Neural cell (in vitro differentiated cells): ENCODE results near the gene CNTNAP2. TPM values are rescaled to one million over a fixed set of nuclear protein-coding genes. Genes with fewer than 3 reads are reported as not detected.

Experiments
- H2AFZ ChIP-seq: fragments of 200-600, 300-800 bp; sonication (generic), shearing (Covaris generic); 2 replicates; pipeline ENCODE4 v1.6.0; 2014; ENCODE audit warnings: low read depth, mild to moderate bottlenecking, antibody characterized with exemption, low read length, moderate library complexity
- H3F3A ChIP-seq: fragments of 200-600 bp; shearing (Covaris generic); 2 replicates; pipeline ENCODE4 v1.6.1; 2016; ENCODE audit warnings: mild to moderate bottlenecking, moderate library complexity, mixed read lengths, antibody characterized with exemption, low read length; ENCODE audit not compliant: insufficient read depth, poor library complexity, severe bottlenecking
- H3K27ac ChIP-seq: fragments of 200-600, 300-800 bp; sonication (generic), shearing (Covaris generic); 2 replicates; pipeline ENCODE4 v1.5.1; 2014; ENCODE audit warnings: mild to moderate bottlenecking, low read length, moderate library complexity
- H3K27me3 ChIP-seq: fragments of 300-800, 200-600 bp; sonication (generic), shearing (Covaris generic); 2 replicates; pipeline ENCODE4 v1.6.0; 2014; ENCODE audit warnings: mild to moderate bottlenecking, low read depth, low read length, moderate library complexity; ENCODE audit not compliant: insufficient read depth
- H3K36me3 ChIP-seq: fragments of 300-800, 200-600 bp; sonication (generic), shearing (Covaris generic); 2 replicates; pipeline ENCODE4 v1.5.1; 2014; ENCODE audit warnings: mild to moderate bottlenecking, antibody characterized with exemption, low read length, moderate library complexity; ENCODE audit not compliant: insufficient read depth
- H3K4me2 ChIP-seq: fragments of 300-800, 200-600 bp; sonication (generic), shearing (Covaris generic); 2 replicates; pipeline ENCODE4 v1.6.0; 2014; ENCODE audit warnings: mild to moderate bottlenecking, low read length
- H3K4me3 ChIP-seq: fragments of 300-800, 200-600 bp; sonication (generic), shearing (Covaris generic); 2 replicates; pipeline ENCODE4 v1.5.1; 2014; ENCODE audit warnings: mild to moderate bottlenecking, low read length, moderate library complexity
- H3K79me2 ChIP-seq: fragments of 200-600 bp; shearing (Covaris generic); replicated peaks from 2 replicates; pipeline ENCODE4 v1.6.0; 2014; ENCODE audit warnings: mild to moderate bottlenecking, low read length, moderate library complexity; ENCODE audit not compliant: insufficient read depth
- H3K9ac ChIP-seq: fragments of 300-800, 200-600 bp; sonication (generic), shearing (Covaris generic); 2 replicates; pipeline ENCODE4 v1.6.1; 2016; ENCODE audit warnings: mild to moderate bottlenecking, low read length, mixed read lengths
- H3K9me2 ChIP-seq: fragments of 200-600 bp; shearing (Covaris generic); 2 replicates; pipeline ENCODE4 v1.6.1; 2016; ENCODE audit warnings: mild to moderate bottlenecking, low read length, mixed read lengths; ENCODE audit not compliant: insufficient read depth
- H3K9me3 ChIP-seq: fragments of 200-600, 300-800 bp; sonication (generic), shearing (Covaris generic); 2 replicates; pipeline ENCODE4 v1.6.1; 2016; ENCODE audit warnings: mild to moderate bottlenecking, mixed run types, low read length, moderate library complexity, mixed read lengths
- H4K20me1 ChIP-seq: fragments of 200-600 bp; shearing (Covaris generic); 2 replicates; pipeline ENCODE4 v1.6.1; 2016; ENCODE audit warnings: mild to moderate bottlenecking, mixed run types; ENCODE audit not compliant: insufficient read depth
- EP300 ChIP-seq: fragments of 450-650 bp; conservative IDR thresholded peaks from 2 replicates; pipeline ENCODE4 v1.6.1; 2014; ENCODE audit warnings: antibody characterized with exemption, mild to moderate bottlenecking, moderate library complexity; ENCODE audit not compliant: poor library complexity, severe bottlenecking
- EZH2 ChIP-seq: fragments of 200-600, 300-800 bp; shearing (Covaris generic), sonication (generic); IDR thresholded peaks from 2 replicates; pipeline ENCODE4 v1.6.1; 2014; ENCODE audit warnings: antibody characterized with exemption, low read length, borderline replicate concordance, mild to moderate bottlenecking; ENCODE audit not compliant: insufficient read depth, poor library complexity, severe bottlenecking
- MXI1 ChIP-seq: fragments of 450-650 bp; conservative IDR thresholded peaks from 2 replicates; pipeline ENCODE4 v1.6.1; 2014; ENCODE audit warnings: antibody characterized with exemption, mild to moderate bottlenecking; ENCODE audit not compliant: poor library complexity, severe bottlenecking
- POLR2AphosphoS5 ChIP-seq: IDR thresholded peaks from 2 replicates; pipeline ENCODE4 v1.6.1; 2012
- RAD21 ChIP-seq: fragments of 450-650 bp; conservative IDR thresholded peaks from 2 replicates; pipeline ENCODE4 v1.6.1; 2014; ENCODE audit warnings: antibody characterized with exemption, mild to moderate bottlenecking, moderate library complexity
- SMC3 ChIP-seq: fragments of 450-650 bp; conservative IDR thresholded peaks from 2 replicates; pipeline ENCODE4 v1.6.1; 2014; ENCODE audit warnings: antibody characterized with exemption, mild to moderate bottlenecking, moderate library complexity; ENCODE audit not compliant: poor library complexity
- TAF1 ChIP-seq: IDR thresholded peaks from 2 replicates; pipeline ENCODE4 v1.6.1; 2012; ENCODE audit warnings: low read depth
- polyA plus RNA-seq: library from polyadenylated mRNA; depleted of rRNA; stranded (reverse); fragments of >200 nt; gene quantifications from 2 replicates; pipeline ENCODE4 v1.2.3, GENCODE V29; 2014
- TF ChIP-seq, protein P1 (sequence below): IDR thresholded peaks from 2 replicates; pipeline ENCODE4 v1.6.1; 2012; ENCODE audit warnings: borderline replicate concordance
- TF ChIP-seq, protein P2 (sequence below): fragments of 450-650 bp; IDR thresholded peaks from 2 replicates; pipeline ENCODE4 v1.5.1; 2014; ENCODE audit warnings: antibody characterized with exemption, mild to moderate bottlenecking, moderate library complexity; ENCODE audit not compliant: poor library complexity, severe bottlenecking

CNTNAP2 gene
- polyA plus RNA-seq, 1 donor from 2014 or later, result 276 TPM

DNA sequence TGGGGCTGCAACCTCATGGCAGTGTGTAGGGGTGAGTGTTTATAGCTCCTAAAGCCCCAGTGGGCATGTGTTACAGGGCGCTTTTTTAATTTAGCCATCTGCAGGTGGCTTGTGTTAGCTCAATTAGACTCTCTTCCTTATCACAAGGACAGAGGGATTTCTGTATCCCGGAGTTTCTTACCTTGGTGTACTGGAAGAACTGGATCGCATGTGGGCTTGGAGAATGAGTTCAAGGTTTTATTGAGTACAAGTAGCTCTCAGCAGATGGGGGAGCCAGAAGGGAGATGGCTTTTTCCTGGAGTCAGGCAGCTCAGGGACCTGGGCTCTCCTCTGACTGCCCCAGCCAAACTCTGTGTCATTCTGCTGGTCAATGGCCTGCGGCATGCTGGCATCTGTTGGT lies 2320.4 kb downstream of the CNTNAP2 start:
- no peaks in the 10 kb centered on the region for H3F3A ChIP-seq
- H3K9me2 ChIP-seq, result no peaks in the 10 kb centered on the region
- no peak for TF ChIP-seq TAF1
- no peak for TF ChIP-seq SMC3
- TF ChIP-seq EZH2, result no peak
- TF ChIP-seq RAD21, result no peak
- TF ChIP-seq, protein P1, sequence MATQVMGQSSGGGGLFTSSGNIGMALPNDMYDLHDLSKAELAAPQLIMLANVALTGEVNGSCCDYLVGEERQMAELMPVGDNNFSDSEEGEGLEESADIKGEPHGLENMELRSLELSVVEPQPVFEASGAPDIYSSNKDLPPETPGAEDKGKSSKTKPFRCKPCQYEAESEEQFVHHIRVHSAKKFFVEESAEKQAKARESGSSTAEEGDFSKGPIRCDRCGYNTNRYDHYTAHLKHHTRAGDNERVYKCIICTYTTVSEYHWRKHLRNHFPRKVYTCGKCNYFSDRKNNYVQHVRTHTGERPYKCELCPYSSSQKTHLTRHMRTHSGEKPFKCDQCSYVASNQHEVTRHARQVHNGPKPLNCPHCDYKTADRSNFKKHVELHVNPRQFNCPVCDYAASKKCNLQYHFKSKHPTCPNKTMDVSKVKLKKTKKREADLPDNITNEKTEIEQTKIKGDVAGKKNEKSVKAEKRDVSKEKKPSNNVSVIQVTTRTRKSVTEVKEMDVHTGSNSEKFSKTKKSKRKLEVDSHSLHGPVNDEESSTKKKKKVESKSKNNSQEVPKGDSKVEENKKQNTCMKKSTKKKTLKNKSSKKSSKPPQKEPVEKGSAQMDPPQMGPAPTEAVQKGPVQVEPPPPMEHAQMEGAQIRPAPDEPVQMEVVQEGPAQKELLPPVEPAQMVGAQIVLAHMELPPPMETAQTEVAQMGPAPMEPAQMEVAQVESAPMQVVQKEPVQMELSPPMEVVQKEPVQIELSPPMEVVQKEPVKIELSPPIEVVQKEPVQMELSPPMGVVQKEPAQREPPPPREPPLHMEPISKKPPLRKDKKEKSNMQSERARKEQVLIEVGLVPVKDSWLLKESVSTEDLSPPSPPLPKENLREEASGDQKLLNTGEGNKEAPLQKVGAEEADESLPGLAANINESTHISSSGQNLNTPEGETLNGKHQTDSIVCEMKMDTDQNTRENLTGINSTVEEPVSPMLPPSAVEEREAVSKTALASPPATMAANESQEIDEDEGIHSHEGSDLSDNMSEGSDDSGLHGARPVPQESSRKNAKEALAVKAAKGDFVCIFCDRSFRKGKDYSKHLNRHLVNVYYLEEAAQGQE, result no peak
- no peak for TF ChIP-seq POLR2AphosphoS5
- no peak for TF ChIP-seq EP300
- no peak for TF ChIP-seq MXI1
- TF ChIP-seq, protein P2, sequence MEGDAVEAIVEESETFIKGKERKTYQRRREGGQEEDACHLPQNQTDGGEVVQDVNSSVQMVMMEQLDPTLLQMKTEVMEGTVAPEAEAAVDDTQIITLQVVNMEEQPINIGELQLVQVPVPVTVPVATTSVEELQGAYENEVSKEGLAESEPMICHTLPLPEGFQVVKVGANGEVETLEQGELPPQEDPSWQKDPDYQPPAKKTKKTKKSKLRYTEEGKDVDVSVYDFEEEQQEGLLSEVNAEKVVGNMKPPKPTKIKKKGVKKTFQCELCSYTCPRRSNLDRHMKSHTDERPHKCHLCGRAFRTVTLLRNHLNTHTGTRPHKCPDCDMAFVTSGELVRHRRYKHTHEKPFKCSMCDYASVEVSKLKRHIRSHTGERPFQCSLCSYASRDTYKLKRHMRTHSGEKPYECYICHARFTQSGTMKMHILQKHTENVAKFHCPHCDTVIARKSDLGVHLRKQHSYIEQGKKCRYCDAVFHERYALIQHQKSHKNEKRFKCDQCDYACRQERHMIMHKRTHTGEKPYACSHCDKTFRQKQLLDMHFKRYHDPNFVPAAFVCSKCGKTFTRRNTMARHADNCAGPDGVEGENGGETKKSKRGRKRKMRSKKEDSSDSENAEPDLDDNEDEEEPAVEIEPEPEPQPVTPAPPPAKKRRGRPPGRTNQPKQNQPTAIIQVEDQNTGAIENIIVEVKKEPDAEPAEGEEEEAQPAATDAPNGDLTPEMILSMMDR, result no peak
- no peak overlapping the region for H3K27ac ChIP-seq
- H2AFZ ChIP-seq, result no peak overlapping the region
- no peaks in the 10 kb centered on the region for H4K20me1 ChIP-seq
- H3K36me3 ChIP-seq, result no peaks in the 10 kb centered on the region
- H3K4me2 ChIP-seq, result no peak overlapping the region
- H3K4me3 ChIP-seq, result no peak overlapping the region
- no peaks in the 10 kb centered on the region for H3K79me2 ChIP-seq
- no peak overlapping the region for H3K9ac ChIP-seq
- H3K9me3 ChIP-seq, result no peaks in the 10 kb centered on the region
- no peaks in the 10 kb centered on the region for H3K27me3 ChIP-seq

DNA sequence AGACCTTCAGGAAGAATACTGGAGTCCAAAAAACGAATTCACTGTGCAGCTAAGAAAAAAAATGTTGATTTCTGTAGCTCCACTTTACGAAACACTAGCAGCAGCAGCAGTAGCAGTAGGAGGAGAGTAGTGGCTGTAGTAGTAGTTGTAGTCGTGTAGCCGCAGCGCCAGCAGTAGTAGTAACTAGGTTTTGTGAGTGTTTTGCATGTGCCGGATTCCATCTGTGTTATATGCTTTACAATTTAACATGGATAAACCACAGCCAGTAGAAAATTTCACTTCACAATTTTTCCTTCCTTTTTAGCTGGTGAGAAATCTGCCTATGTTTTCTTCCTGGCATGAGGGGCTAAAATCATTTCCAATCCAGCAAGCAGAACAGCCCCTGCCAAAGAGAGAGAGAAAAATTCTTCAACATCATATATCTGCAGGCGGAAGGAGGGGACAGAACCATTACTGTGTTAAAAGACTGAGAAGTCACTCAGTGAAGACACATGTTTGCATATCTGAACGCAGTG lies 2325.6 kb downstream of the CNTNAP2 start:
- Histone ChIP-seq H2AFZ (no peak overlapping the region), H3K36me3 (no peaks in the 10 kb centered on the region), H3K9me2 (no peaks in the 10 kb centered on the region), H3K4me2 (no peak overlapping the region), H3K9ac (no peak overlapping the region), H4K20me1 (no peaks in the 10 kb centered on the region), H3K27me3 (no peaks in the 10 kb centered on the region), H3F3A (no peaks in the 10 kb centered on the region), H3K79me2 (no peaks in the 10 kb centered on the region), H3K9me3 (no peaks in the 10 kb centered on the region), H3K27ac (no peak overlapping the region), H3K4me3 (no peak overlapping the region)
- TF ChIP-seq, protein P2, result no peak
- TF ChIP-seq, protein P1, result no peak
- TF ChIP-seq RAD21 (no peak), TAF1 (no peak), SMC3 (no peak), POLR2AphosphoS5 (no peak), EZH2 (no peak), EP300 (no peak), MXI1 (no peak)
